HL-60 (cell line): Measurements from ENCODE around the gene SPATA13.

Experiments used
- DNase-seq, 2 experiments: peaks; one replicate each; pipeline ENCODE4 v3.0.0-alpha.2; 2010 to 2020; ENCODE audit warnings: low read depth in 1 of 2, low spot score in 1 of 2
- H3K27ac ChIP-seq: fragments of 250-450 bp; sonication (Bioruptor Pico); replicated peaks from 2 replicates; pipeline ENCODE4 v1.5.1; 2020; ENCODE audit warnings: mild to moderate bottlenecking, moderate library complexity
- H3K27me3 ChIP-seq: fragments of 250-450 bp; sonication (Bioruptor Pico); 2 replicates; pipeline ENCODE4 v1.5.1; 2021; ENCODE audit warnings: mild to moderate bottlenecking, moderate library complexity; ENCODE audit not compliant: insufficient read depth, poor library complexity, severe bottlenecking
- H3K4me3 ChIP-seq: replicated peaks from 2 replicates; pipeline ENCODE4 v1.5.1; 2011; ENCODE audit warnings: mild to moderate bottlenecking, control low read depth, low read length; ENCODE audit not compliant: insufficient read depth
- CTCF ChIP-seq: IDR thresholded peaks from one replicate; pipeline ENCODE4 v1.5.1; 2011; ENCODE audit warnings: low read length, control low read depth, inconsistent platforms; ENCODE audit not compliant: insufficient read depth
- GABPA ChIP-seq: IDR thresholded peaks from 2 replicates; pipeline ENCODE4 v1.6.1; 2012; ENCODE audit warnings: low read depth
- POLR2AphosphoS5 ChIP-seq: IDR thresholded peaks from 2 replicates; pipeline ENCODE4 v1.6.1; 2012; ENCODE audit warnings: low read depth
- SPI1 ChIP-seq: IDR thresholded peaks from 2 replicates; pipeline ENCODE4 v1.6.1; 2012; ENCODE audit warnings: low read depth, mild to moderate bottlenecking, borderline replicate concordance
- TF ChIP-seq, protein P1 (sequence below): IDR thresholded peaks from 2 replicates; pipeline ENCODE4 v1.6.1; 2012; ENCODE audit warnings: low read depth; ENCODE audit not compliant: insufficient replicate concordance

The SPATA13 gene

GRCh38 chr13:24233351-24233901, 72.9 kb downstream of the SPATA13 start:
- no peaks in the 10 kb centered on the region for H3K27me3 ChIP-seq
- H3K27ac ChIP-seq, result no peak overlapping the region
- no peak overlapping the region for H3K4me3 ChIP-seq
- DNase-seq, result no peak
- TF ChIP-seq SPI1, result no peak
- TF ChIP-seq CTCF, result no peak
- no peak for TF ChIP-seq GABPA
- TF ChIP-seq, protein P1, sequence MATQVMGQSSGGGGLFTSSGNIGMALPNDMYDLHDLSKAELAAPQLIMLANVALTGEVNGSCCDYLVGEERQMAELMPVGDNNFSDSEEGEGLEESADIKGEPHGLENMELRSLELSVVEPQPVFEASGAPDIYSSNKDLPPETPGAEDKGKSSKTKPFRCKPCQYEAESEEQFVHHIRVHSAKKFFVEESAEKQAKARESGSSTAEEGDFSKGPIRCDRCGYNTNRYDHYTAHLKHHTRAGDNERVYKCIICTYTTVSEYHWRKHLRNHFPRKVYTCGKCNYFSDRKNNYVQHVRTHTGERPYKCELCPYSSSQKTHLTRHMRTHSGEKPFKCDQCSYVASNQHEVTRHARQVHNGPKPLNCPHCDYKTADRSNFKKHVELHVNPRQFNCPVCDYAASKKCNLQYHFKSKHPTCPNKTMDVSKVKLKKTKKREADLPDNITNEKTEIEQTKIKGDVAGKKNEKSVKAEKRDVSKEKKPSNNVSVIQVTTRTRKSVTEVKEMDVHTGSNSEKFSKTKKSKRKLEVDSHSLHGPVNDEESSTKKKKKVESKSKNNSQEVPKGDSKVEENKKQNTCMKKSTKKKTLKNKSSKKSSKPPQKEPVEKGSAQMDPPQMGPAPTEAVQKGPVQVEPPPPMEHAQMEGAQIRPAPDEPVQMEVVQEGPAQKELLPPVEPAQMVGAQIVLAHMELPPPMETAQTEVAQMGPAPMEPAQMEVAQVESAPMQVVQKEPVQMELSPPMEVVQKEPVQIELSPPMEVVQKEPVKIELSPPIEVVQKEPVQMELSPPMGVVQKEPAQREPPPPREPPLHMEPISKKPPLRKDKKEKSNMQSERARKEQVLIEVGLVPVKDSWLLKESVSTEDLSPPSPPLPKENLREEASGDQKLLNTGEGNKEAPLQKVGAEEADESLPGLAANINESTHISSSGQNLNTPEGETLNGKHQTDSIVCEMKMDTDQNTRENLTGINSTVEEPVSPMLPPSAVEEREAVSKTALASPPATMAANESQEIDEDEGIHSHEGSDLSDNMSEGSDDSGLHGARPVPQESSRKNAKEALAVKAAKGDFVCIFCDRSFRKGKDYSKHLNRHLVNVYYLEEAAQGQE, result no peak
- no peak for TF ChIP-seq POLR2AphosphoS5

DNA sequence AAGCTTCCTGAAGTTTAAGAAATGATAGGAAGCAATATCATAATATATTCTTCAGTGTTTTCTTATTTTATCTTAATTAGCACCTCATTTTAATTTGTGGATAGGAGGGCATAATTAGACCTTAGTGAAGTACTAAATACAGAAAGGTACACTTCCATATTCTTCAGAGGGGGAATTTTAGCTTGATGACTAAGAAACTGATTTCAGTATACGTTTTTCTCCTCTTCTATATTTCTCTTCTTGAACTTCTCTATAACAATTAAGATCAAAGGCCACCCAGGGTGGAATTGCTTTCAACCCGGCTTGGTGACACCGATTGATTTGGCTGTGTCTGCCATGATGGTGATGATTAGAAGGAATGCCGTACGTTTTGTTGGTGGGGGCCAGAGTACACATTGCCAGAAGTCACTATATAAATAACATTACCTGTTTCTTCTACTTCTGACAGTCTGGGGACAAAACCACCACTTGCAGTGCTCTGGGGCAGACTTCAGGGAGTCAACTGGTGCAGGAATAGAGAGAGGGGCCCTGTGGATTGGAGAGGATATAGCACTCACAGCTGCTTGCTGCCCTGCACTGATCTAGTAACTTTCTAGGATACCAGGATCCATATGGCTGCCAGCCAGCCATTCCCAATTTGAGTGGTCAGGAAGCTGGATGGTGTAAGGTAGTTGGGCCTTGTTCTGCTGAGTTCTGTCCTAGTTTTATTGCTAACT, 73.8 kb downstream of the SPATA13 start:
- no peak for TF ChIP-seq CTCF
- TF ChIP-seq, protein P1, result no peak
- no peak for TF ChIP-seq POLR2AphosphoS5
- TF ChIP-seq SPI1, result no peak
- TF ChIP-seq GABPA, result no peak

DNA sequence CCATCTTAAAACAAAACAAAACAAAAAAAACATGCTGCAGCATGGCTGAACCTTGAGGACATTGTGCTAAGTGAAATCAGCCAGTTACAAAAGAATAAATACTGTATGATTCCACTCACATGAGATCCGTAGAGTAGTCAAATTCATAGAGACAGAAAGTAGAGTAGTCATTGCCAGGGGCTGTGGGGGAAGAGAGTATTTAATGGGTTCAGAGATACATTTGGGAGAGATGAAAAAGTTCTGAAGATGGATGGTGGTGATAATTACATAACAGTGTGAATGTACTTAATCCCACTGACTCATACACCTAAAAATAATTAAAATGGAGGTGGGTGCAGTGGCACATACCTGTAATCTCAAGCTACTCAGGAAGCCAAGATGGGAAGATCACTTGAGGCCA, 76.8 kb downstream of the SPATA13 start:
- TF ChIP-seq POLR2AphosphoS5 (no peak), GABPA (no peak), CTCF (no peak), SPI1 (no peak)
- TF ChIP-seq, protein P1, result no peak
- DNase-seq, result no peak
- no peaks in the 10 kb centered on the region for H3K27me3 ChIP-seq
- no peak overlapping the region for H3K4me3 ChIP-seq
- no peak overlapping the region for H3K27ac ChIP-seq

More for the DNA sequence above, 73.8 kb downstream of the SPATA13 start:
- no peak for DNase-seq
- no peak overlapping the region for H3K27ac ChIP-seq
- no peak overlapping the region for H3K4me3 ChIP-seq
- no peaks in the 10 kb centered on the region for H3K27me3 ChIP-seq
